ENCODE measurements around the gene SNIP1. TPM values are rescaled to one million over a fixed set of nuclear protein-coding genes. Genes with fewer than 3 reads are reported as not detected.
A peak's percentile ranks its signal among the peaks of the same experiment; 100 is the strongest.
"Not testable (repeated sequence)": the region's sequence is repeated elsewhere in the genome, so short reads cannot be mapped to it uniquely, and the experiment has no call there.

Gene SNIP1
- total RNA-seq, 1 donor from 2014 or later, result 12.5 TPM

- no peak overlapping the region for H3K27ac ChIP-seq (ENCODE audit: low read depth, low read length)
- H3K4me1 ChIP-seq (ENCODE audit: control insufficient read depth in 3 of 3, insufficient read depth in 3 of 3, low read length in 3 of 3), result peaks cover 0 to 11% (median 4%) of the 10 kb centered on the region in 3 donors
- peaks cover 22 to 42% (median 37%) of the 10 kb centered on the region in 3 donors for H3K36me3 ChIP-seq (ENCODE audit: control insufficient read depth in 3 of 3, insufficient read depth in 3 of 3, low read length in 3 of 3)
- no peaks in the 10 kb centered on the region for H3K27me3 ChIP-seq (ENCODE audit: control insufficient read depth in 3 of 3, insufficient read depth in 3 of 3, low read length in 3 of 3)
- H3K9ac ChIP-seq (ENCODE audit: low read depth in 1 of 3, low read length in 3 of 3), result no peak overlapping the region
- no peak overlapping the region for H3K4me3 ChIP-seq (ENCODE audit: low read length in 3 of 3)
- no peaks in the 10 kb centered on the region for H3K9me3 ChIP-seq (ENCODE audit: control insufficient read depth in 3 of 3, low read length in 3 of 3)
Measured at GRCh38 chr1:37537378-37537777, 16.7 kb downstream of the SNIP1 start.

- Histone ChIP-seq H3K4me1 (ENCODE audit: control insufficient read depth in 3 of 3, insufficient read depth in 3 of 3, low read length in 3 of 3) (peaks cover 0 to 11% (median 4%) of the 10 kb centered on the region in 3 donors), H3K4me3 (ENCODE audit: low read length in 3 of 3) (no peak overlapping the region), H3K36me3 (ENCODE audit: control insufficient read depth in 3 of 3, insufficient read depth in 3 of 3, low read length in 3 of 3) (peaks cover 7 to 17% (median 13%) of the 10 kb centered on the region in 3 donors), H3K27ac (ENCODE audit: low read depth, low read length) (no peak overlapping the region), H3K27me3 (ENCODE audit: control insufficient read depth in 3 of 3, insufficient read depth in 3 of 3, low read length in 3 of 3) (no peaks in the 10 kb centered on the region), H3K9me3 (ENCODE audit: control insufficient read depth in 3 of 3, low read length in 3 of 3) (no peaks in the 10 kb centered on the region), H3K9ac (ENCODE audit: low read depth in 1 of 3, low read length in 3 of 3) (no peak overlapping the region)
Measured at GRCh38 chr1:37533317-37534093, 20.6 kb downstream of the SNIP1 start.

GRCh38 chr1:37532418-37533156 is 21.5 kb downstream of the SNIP1 start:
- H3K27ac ChIP-seq (ENCODE audit: low read depth, low read length); H3K9me3 ChIP-seq (ENCODE audit: control insufficient read depth in 3 of 3, low read length in 3 of 3); H3K4me3 ChIP-seq (ENCODE audit: low read length in 3 of 3); H3K9ac ChIP-seq (ENCODE audit: low read depth in 1 of 3, low read length in 3 of 3); H3K27me3 ChIP-seq (ENCODE audit: control insufficient read depth in 3 of 3, insufficient read depth in 3 of 3, low read length in 3 of 3): not testable (repeated sequence)
- Histone ChIP-seq H3K4me1 (ENCODE audit: control insufficient read depth in 3 of 3, insufficient read depth in 3 of 3, low read length in 3 of 3) (peaks cover 0 to 11% (median 4%) of the 10 kb centered on the region in 3 donors), H3K36me3 (ENCODE audit: control insufficient read depth in 3 of 3, insufficient read depth in 3 of 3, low read length in 3 of 3) (peaks cover 6 to 11% (median 9%) of the 10 kb centered on the region in 3 donors)

GRCh38 chr1:37529888-37530287 is 24.2 kb downstream of the SNIP1 start:
- H3K4me1 ChIP-seq (ENCODE audit: control insufficient read depth in 3 of 3, insufficient read depth in 3 of 3, low read length in 3 of 3), result peaks cover 0 to 11% (median 4%) of the 10 kb centered on the region in 3 donors
- H3K4me3 ChIP-seq (ENCODE audit: low read length in 3 of 3); H3K27me3 ChIP-seq (ENCODE audit: control insufficient read depth in 3 of 3, insufficient read depth in 3 of 3, low read length in 3 of 3); H3K27ac ChIP-seq (ENCODE audit: low read depth, low read length); H3K36me3 ChIP-seq (ENCODE audit: control insufficient read depth in 3 of 3, insufficient read depth in 3 of 3, low read length in 3 of 3); H3K9me3 ChIP-seq (ENCODE audit: control insufficient read depth in 3 of 3, low read length in 3 of 3); H3K9ac ChIP-seq (ENCODE audit: low read depth in 1 of 3, low read length in 3 of 3): not testable (repeated sequence)

GRCh38 chr1:37519613-37520012 is 34.5 kb downstream of the SNIP1 start:
- H3K4me1 ChIP-seq (ENCODE audit: control insufficient read depth in 3 of 3, insufficient read depth in 3 of 3, low read length in 3 of 3), result peaks cover 4 to 8% (median 6%) of the 10 kb centered on the region in 3 donors
- no peaks in the 10 kb centered on the region for H3K36me3 ChIP-seq (ENCODE audit: control insufficient read depth in 3 of 3, insufficient read depth in 3 of 3, low read length in 3 of 3)
- no peaks in the 10 kb centered on the region for H3K9me3 ChIP-seq (ENCODE audit: control insufficient read depth in 3 of 3, low read length in 3 of 3)
- peaks cover 0 to 3% (median 0%) of the 10 kb centered on the region in 3 donors for H3K27me3 ChIP-seq (ENCODE audit: control insufficient read depth in 3 of 3, insufficient read depth in 3 of 3, low read length in 3 of 3)
- H3K4me3 ChIP-seq (ENCODE audit: low read length in 3 of 3), result no peak overlapping the region
- H3K27ac ChIP-seq (ENCODE audit: low read depth, low read length), result no peak overlapping the region
- H3K9ac ChIP-seq (ENCODE audit: low read depth in 1 of 3, low read length in 3 of 3), result no peak overlapping the region

GRCh38 chr1:37518929-37519328 is 35.2 kb downstream of the SNIP1 start:
- H3K9me3 ChIP-seq (ENCODE audit: control insufficient read depth in 3 of 3, low read length in 3 of 3); H3K36me3 ChIP-seq (ENCODE audit: control insufficient read depth in 3 of 3, insufficient read depth in 3 of 3, low read length in 3 of 3); H3K27ac ChIP-seq (ENCODE audit: low read depth, low read length); H3K27me3 ChIP-seq (ENCODE audit: control insufficient read depth in 3 of 3, insufficient read depth in 3 of 3, low read length in 3 of 3); H3K4me1 ChIP-seq (ENCODE audit: control insufficient read depth in 3 of 3, insufficient read depth in 3 of 3, low read length in 3 of 3); H3K9ac ChIP-seq (ENCODE audit: low read depth in 1 of 3, low read length in 3 of 3): not testable (repeated sequence)
- H3K4me3 ChIP-seq (ENCODE audit: low read length in 3 of 3), result peak overlapping the region in 1 of 3 donors; percentile 29

GRCh38 chr1:37518241-37518640 is 35.9 kb downstream of the SNIP1 start:
- H3K27me3 ChIP-seq (ENCODE audit: control insufficient read depth in 3 of 3, insufficient read depth in 3 of 3, low read length in 3 of 3); H3K9me3 ChIP-seq (ENCODE audit: control insufficient read depth in 3 of 3, low read length in 3 of 3); H3K9ac ChIP-seq (ENCODE audit: low read depth in 1 of 3, low read length in 3 of 3); H3K36me3 ChIP-seq (ENCODE audit: control insufficient read depth in 3 of 3, insufficient read depth in 3 of 3, low read length in 3 of 3); H3K4me3 ChIP-seq (ENCODE audit: low read length in 3 of 3); H3K27ac ChIP-seq (ENCODE audit: low read depth, low read length): not testable (repeated sequence)
- H3K4me1 ChIP-seq (ENCODE audit: control insufficient read depth in 3 of 3, insufficient read depth in 3 of 3, low read length in 3 of 3), result peaks cover 11 to 15% (median 13%) of the 10 kb centered on the region in 3 donors

GRCh38 chr1:37517569-37517968 is 36.5 kb downstream of the SNIP1 start:
- Histone ChIP-seq H3K9ac (ENCODE audit: low read depth in 1 of 3, low read length in 3 of 3) (no peak overlapping the region), H3K4me1 (ENCODE audit: control insufficient read depth in 3 of 3, insufficient read depth in 3 of 3, low read length in 3 of 3) (peaks cover 13 to 17% (median 15%) of the 10 kb centered on the region in 3 donors), H3K27me3 (ENCODE audit: control insufficient read depth in 3 of 3, insufficient read depth in 3 of 3, low read length in 3 of 3) (peaks cover 0 to 3% (median 0%) of the 10 kb centered on the region in 3 donors), H3K27ac (ENCODE audit: low read depth, low read length) (no peak overlapping the region), H3K36me3 (ENCODE audit: control insufficient read depth in 3 of 3, insufficient read depth in 3 of 3, low read length in 3 of 3) (peaks cover 2 to 5% (median 4%) of the 10 kb centered on the region in 3 donors), H3K4me3 (ENCODE audit: low read length in 3 of 3) (no peak overlapping the region), H3K9me3 (ENCODE audit: control insufficient read depth in 3 of 3, low read length in 3 of 3) (no peaks in the 10 kb centered on the region)

- peaks cover 13 to 17% (median 15%) of the 10 kb centered on the region in 3 donors for H3K4me1 ChIP-seq (ENCODE audit: control insufficient read depth in 3 of 3, insufficient read depth in 3 of 3, low read length in 3 of 3)
Measured at GRCh38 chr1:37515185-37516034, 38.7 kb downstream of the SNIP1 start.

More at GRCh38 chr1:37515185-37516034, 38.7 kb downstream of the SNIP1 start:
- Histone ChIP-seq H3K9me3 (ENCODE audit: control insufficient read depth in 3 of 3, low read length in 3 of 3) (no peaks in the 10 kb centered on the region), H3K4me3 (ENCODE audit: low read length in 3 of 3) (peak overlapping the region; percentile 86 to 94 (median 89)), H3K27ac (ENCODE audit: low read depth, low read length) (peak overlapping the region; percentile 76), H3K27me3 (ENCODE audit: control insufficient read depth in 3 of 3, insufficient read depth in 3 of 3, low read length in 3 of 3) (peaks cover 0 to 3% (median 0%) of the 10 kb centered on the region in 3 donors), H3K9ac (ENCODE audit: low read depth in 1 of 3, low read length in 3 of 3) (peak overlapping the region; percentile 88 to 94 (median 90)), H3K36me3 (ENCODE audit: control insufficient read depth in 3 of 3, insufficient read depth in 3 of 3, low read length in 3 of 3) (peaks cover 6 to 17% (median 13%) of the 10 kb centered on the region in 3 donors)

Measured in skeletal muscle tissue (tissue), 4 donors.